Dendritic cell treated with granulocyte-macrophage colony-stimulating factor and Interleukin-4, amounts not matched to agents 40 ng/mL and 50 ng/mL, for 4 days (primary cell): ENCODE data around the gene INKA2.

Source experiments
- H3K27ac Mint-ChIP-seq: one replicate; pipeline ENCODE4 v1.8.0; 2022; ENCODE audit warnings: mild to moderate bottlenecking, mixed read lengths
- H3K27me3 Mint-ChIP-seq: one replicate; pipeline ENCODE4 v1.8.0; 2022; ENCODE audit warnings: mild to moderate bottlenecking, mixed read lengths
- H3K36me3 Mint-ChIP-seq: one replicate; pipeline ENCODE4 v1.8.0; 2022; ENCODE audit warnings: low read depth, mixed read lengths
- H3K4me1 Mint-ChIP-seq: one replicate; pipeline ENCODE4 v1.8.0; 2022; ENCODE audit warnings: low read depth, mixed read lengths
- H3K4me3 Mint-ChIP-seq: one replicate; pipeline ENCODE4 v1.8.0; 2022; ENCODE audit warnings: mild to moderate bottlenecking, moderate library complexity, mixed read lengths
- H3K9me3 Mint-ChIP-seq: one replicate; pipeline ENCODE4 v1.8.0; 2022; ENCODE audit warnings: mixed read lengths
- intact Hi-C: fragments of 100-400 bp; cut with micrococcal nuclease; formaldehyde crosslinking; loops from one replicate; pipeline ENCODE4 v1.15.0; 2022

Gene INKA2

GRCh38 chr1:111739194-111739924 lies at the start of gene INKA2:
Gene INKA2, minus strand, starts transcription at chr1:111739395. Its CDS starts 153 bp downstream, at chr1:111739242.
- Mint-ChIP-seq H3K4me3 (peak within 1 kb of the TSS; percentile 82), H3K4me1 (peaks cover 24% of the 10 kb centered on the region), H3K9me3 (no peaks in the 10 kb centered on the region), H3K27me3 (peaks cover 56% of the 10 kb centered on the region), H3K27ac (peak within 1 kb of the TSS; percentile 84), H3K36me3 (peaks cover 12% of the 10 kb centered on the region)
- intact Hi-C loops: no loop called here

- H3K27me3 Mint-ChIP-seq: peaks cover 15% of the 10 kb centered on the region
- intact Hi-C loops: no loop called here
These were observed 47.5 kb upstream of the INKA2 start for GRCh38 chr1:111786669-111787207.

GRCh38 chr1:111784273-111784901 lies 45.2 kb upstream of the INKA2 start:
- no peaks in the 10 kb centered on the region for H3K4me1 Mint-ChIP-seq
- no peaks in the 10 kb centered on the region for H3K36me3 Mint-ChIP-seq
- no peak overlapping the region for H3K4me3 Mint-ChIP-seq
- H3K9me3 Mint-ChIP-seq: no peaks in the 10 kb centered on the region
- H3K27ac Mint-ChIP-seq: no peak overlapping the region
- H3K27me3 Mint-ChIP-seq: peaks cover 15% of the 10 kb centered on the region
- intact Hi-C loops: no loop called here

More at GRCh38 chr1:111786669-111787207, 47.5 kb upstream of the INKA2 start:
- Mint-ChIP-seq H3K27ac (no peak overlapping the region), H3K9me3 (no peaks in the 10 kb centered on the region), H3K4me3 (no peak overlapping the region), H3K36me3 (no peaks in the 10 kb centered on the region), H3K4me1 (no peaks in the 10 kb centered on the region)

GRCh38 chr1:111779546-111779945 lies 40.4 kb upstream of the INKA2 start:
- no peak overlapping the region for H3K4me3 Mint-ChIP-seq
- no peaks in the 10 kb centered on the region for H3K36me3 Mint-ChIP-seq
- peaks cover 5% of the 10 kb centered on the region for H3K4me1 Mint-ChIP-seq
- H3K9me3 Mint-ChIP-seq: no peaks in the 10 kb centered on the region
- no peak overlapping the region for H3K27ac Mint-ChIP-seq
- H3K27me3 Mint-ChIP-seq: peaks cover 14% of the 10 kb centered on the region
- intact Hi-C loops: no loop called here

- intact Hi-C loops: no loop called here
- H3K4me1 Mint-ChIP-seq: peaks cover 5% of the 10 kb centered on the region
- H3K9me3 Mint-ChIP-seq: no peaks in the 10 kb centered on the region
- H3K36me3 Mint-ChIP-seq: no peaks in the 10 kb centered on the region
- peaks cover 12% of the 10 kb centered on the region for H3K27me3 Mint-ChIP-seq
- no peak overlapping the region for H3K4me3 Mint-ChIP-seq
- H3K27ac Mint-ChIP-seq: no peak overlapping the region
These were observed 39.4 kb upstream of the INKA2 start for GRCh38 chr1:111778541-111779051.

GRCh38 chr1:111778066-111778465 lies 38.9 kb upstream of the INKA2 start:
- Mint-ChIP-seq H3K27ac (no peak overlapping the region), H3K27me3 (peaks cover 12% of the 10 kb centered on the region), H3K36me3 (no peaks in the 10 kb centered on the region), H3K4me3 (no peak overlapping the region), H3K9me3 (no peaks in the 10 kb centered on the region), H3K4me1 (peaks cover 5% of the 10 kb centered on the region)
- intact Hi-C loops: no loop called here

- Mint-ChIP-seq H3K27ac (no peak overlapping the region), H3K36me3 (no peaks in the 10 kb centered on the region), H3K4me1 (peaks cover 5% of the 10 kb centered on the region), H3K9me3 (no peaks in the 10 kb centered on the region), H3K4me3 (no peak overlapping the region), H3K27me3 (peaks cover 12% of the 10 kb centered on the region)
- intact Hi-C loops: no loop called here
These were observed 38.1 kb upstream of the INKA2 start for GRCh38 chr1:111777301-111777700.

GRCh38 chr1:111776861-111777260 lies 37.7 kb upstream of the INKA2 start:
- intact Hi-C loops: no loop called here
- Mint-ChIP-seq H3K27me3 (peaks cover 12% of the 10 kb centered on the region), H3K9me3 (no peaks in the 10 kb centered on the region), H3K4me3 (no peak overlapping the region), H3K4me1 (peaks cover 5% of the 10 kb centered on the region), H3K36me3 (no peaks in the 10 kb centered on the region), H3K27ac (no peak overlapping the region)

- H3K9me3 Mint-ChIP-seq: no peaks in the 10 kb centered on the region
- no peaks in the 10 kb centered on the region for H3K36me3 Mint-ChIP-seq
- H3K27me3 Mint-ChIP-seq: peaks cover 10% of the 10 kb centered on the region
- H3K27ac Mint-ChIP-seq: no peak overlapping the region
- no peak overlapping the region for H3K4me3 Mint-ChIP-seq
- H3K4me1 Mint-ChIP-seq: peaks cover 5% of the 10 kb centered on the region
- intact Hi-C loops: no loop called here
These were observed 37.2 kb upstream of the INKA2 start for GRCh38 chr1:111776391-111776790.

GRCh38 chr1:111775966-111776365 lies 36.8 kb upstream of the INKA2 start:
- H3K9me3 Mint-ChIP-seq: no peaks in the 10 kb centered on the region
- H3K4me1 Mint-ChIP-seq: peaks cover 5% of the 10 kb centered on the region
- H3K27ac Mint-ChIP-seq: no peak overlapping the region
- H3K27me3 Mint-ChIP-seq: peaks cover 8% of the 10 kb centered on the region
- intact Hi-C loops: no loop called here
- no peaks in the 10 kb centered on the region for H3K36me3 Mint-ChIP-seq
- H3K4me3 Mint-ChIP-seq: no peak overlapping the region

- Mint-ChIP-seq H3K4me3 (no peak overlapping the region), H3K36me3 (peaks cover 12% of the 10 kb centered on the region), H3K4me1 (no peaks in the 10 kb centered on the region), H3K27me3 (no peaks in the 10 kb centered on the region), H3K9me3 (no peaks in the 10 kb centered on the region), H3K27ac (no peak overlapping the region)
- intact Hi-C loops: no loop called here
These were observed 31.7 kb upstream of the INKA2 start for GRCh38 chr1:111770916-111771315.

- no peaks in the 10 kb centered on the region for H3K27me3 Mint-ChIP-seq
- intact Hi-C loops: loop anchor here (2.0 to 10.0 kb wide), 2 partner anchors 289 to 545 kb away; partner anchors contain the start of gene CHI3L2
- H3K4me3 Mint-ChIP-seq: no peak overlapping the region
- no peaks in the 10 kb centered on the region for H3K4me1 Mint-ChIP-seq
- H3K9me3 Mint-ChIP-seq: no peaks in the 10 kb centered on the region
- H3K36me3 Mint-ChIP-seq: peaks cover 25% of the 10 kb centered on the region
- no peak overlapping the region for H3K27ac Mint-ChIP-seq
These were observed 30.4 kb upstream of the INKA2 start for GRCh38 chr1:111769517-111770146.

- H3K36me3 Mint-ChIP-seq: peaks cover 35% of the 10 kb centered on the region
- no peaks in the 10 kb centered on the region for H3K9me3 Mint-ChIP-seq
- no peak overlapping the region for H3K27ac Mint-ChIP-seq
- intact Hi-C loops: loop anchor here (2.0 to 10.0 kb wide), 2 partner anchors 288 to 544 kb away; partner anchors contain the start of gene CHI3L2
- no peaks in the 10 kb centered on the region for H3K4me1 Mint-ChIP-seq
- no peak overlapping the region for H3K4me3 Mint-ChIP-seq
- no peaks in the 10 kb centered on the region for H3K27me3 Mint-ChIP-seq
These were observed 29.4 kb upstream of the INKA2 start for GRCh38 chr1:111768625-111769024.

- intact Hi-C loops: loop anchor here (2.0 to 10.0 kb wide), 2 partner anchors 287 to 543 kb away; partner anchors contain the start of gene CHI3L2
- H3K4me3 Mint-ChIP-seq: no peak overlapping the region
- H3K9me3 Mint-ChIP-seq: no peaks in the 10 kb centered on the region
- H3K36me3 Mint-ChIP-seq: peaks cover 41% of the 10 kb centered on the region
- no peaks in the 10 kb centered on the region for H3K27me3 Mint-ChIP-seq
- no peaks in the 10 kb centered on the region for H3K4me1 Mint-ChIP-seq
- H3K27ac Mint-ChIP-seq: no peak overlapping the region
These were observed 28.8 kb upstream of the INKA2 start for GRCh38 chr1:111768023-111768422.
